Small intestine (tissue), 7 donors: ENCODE results near the gene LYVE1. TPM values are rescaled to one million over a fixed set of nuclear protein-coding genes. Genes with fewer than 3 reads are reported as not detected.

Source experiments
- DNase-seq, 2 donors: peaks; one replicate each; pipeline versions ENCODE4 v3.0.0 to v3.0.0-alpha.2; 2013
- FAIRE-seq: peaks from 2 replicates; lab custom pipeline; 2012; peaks lifted over from hg19 to GRCh38; lab: Jason Lieb, UNC
- H3K27ac ChIP-seq, 3 donors: one replicate each; pipeline ENCODE4 v1.5.1; 2013; ENCODE audit warnings: low read length in 2 of 3, mild to moderate bottlenecking in 2 of 3, control low read depth in 1 of 3, inconsistent platforms in 1 of 3, low read depth in 1 of 3, moderate library complexity in 1 of 3
- H3K27me3 ChIP-seq, 3 donors: one replicate each; pipeline ENCODE4 v1.6.1; 2013; ENCODE audit warnings: low read length in 3 of 3, inconsistent platforms in 1 of 3; ENCODE audit not compliant: control insufficient read depth in 3 of 3, insufficient read depth in 3 of 3
- H3K36me3 ChIP-seq, 3 donors: one replicate each; pipeline ENCODE4 v1.6.1; 2013; ENCODE audit warnings: low read length in 3 of 3, inconsistent platforms in 1 of 3, low read depth in 1 of 3, mild to moderate bottlenecking in 1 of 3, moderate library complexity in 1 of 3; ENCODE audit not compliant: control insufficient read depth in 3 of 3, insufficient read depth in 2 of 3
- H3K4me1 ChIP-seq, 3 donors: one replicate each; pipeline ENCODE4 v1.6.1; 2013; ENCODE audit warnings: low read length in 2 of 3, inconsistent platforms in 1 of 3, low read depth in 1 of 3, mild to moderate bottlenecking in 1 of 3, moderate library complexity in 1 of 3; ENCODE audit not compliant: control insufficient read depth in 3 of 3, insufficient read depth in 2 of 3
- H3K4me3 ChIP-seq, 3 donors: one replicate each; pipeline ENCODE4 v1.5.1; 2013; ENCODE audit warnings: low read length in 3 of 3, control low read depth in 1 of 3, inconsistent platforms in 1 of 3, low read depth in 1 of 3, mild to moderate bottlenecking in 1 of 3, moderate library complexity in 1 of 3
- H3K9me3 ChIP-seq, 2 donors: one replicate each; pipeline ENCODE4 v1.6.1; 2013; ENCODE audit warnings: low read depth in 1 of 2, low read length in 1 of 2; ENCODE audit not compliant: control insufficient read depth in 2 of 2, insufficient read depth in 1 of 2
- WGBS, 3 donors: extraction: QIAGEN DNeasy Blood & Tissue Kit; methylation state at CpG; one replicate each; pipeline ENCODE4 v1.1.7; 2013; 5-methylcytosine and 5-hydroxymethylcytosine counted together
- polyA plus RNA-seq, 4 donors: library from polyadenylated mRNA; stranded (reverse) in 3 of 4; unstranded in 1 of 4; fragments of 200-250 nt in 3 of 4; fragments of 120-200 nt in 1 of 4; gene quantifications; one replicate each; pipeline versions ENCODE4 v1.2.1 to v1.2.3, GENCODE V29; 2013
- donor health status: healthy with polysubstance abuse.
- donor health status: control.
- donor health status: control.
- donor health status: Bipolar disorder and iron deficiency.
- donor health status: healthy.

Gene LYVE1
- polyA plus RNA-seq, 4 donors = 1.1 to 119 (median 16.4) TPM

DNA sequence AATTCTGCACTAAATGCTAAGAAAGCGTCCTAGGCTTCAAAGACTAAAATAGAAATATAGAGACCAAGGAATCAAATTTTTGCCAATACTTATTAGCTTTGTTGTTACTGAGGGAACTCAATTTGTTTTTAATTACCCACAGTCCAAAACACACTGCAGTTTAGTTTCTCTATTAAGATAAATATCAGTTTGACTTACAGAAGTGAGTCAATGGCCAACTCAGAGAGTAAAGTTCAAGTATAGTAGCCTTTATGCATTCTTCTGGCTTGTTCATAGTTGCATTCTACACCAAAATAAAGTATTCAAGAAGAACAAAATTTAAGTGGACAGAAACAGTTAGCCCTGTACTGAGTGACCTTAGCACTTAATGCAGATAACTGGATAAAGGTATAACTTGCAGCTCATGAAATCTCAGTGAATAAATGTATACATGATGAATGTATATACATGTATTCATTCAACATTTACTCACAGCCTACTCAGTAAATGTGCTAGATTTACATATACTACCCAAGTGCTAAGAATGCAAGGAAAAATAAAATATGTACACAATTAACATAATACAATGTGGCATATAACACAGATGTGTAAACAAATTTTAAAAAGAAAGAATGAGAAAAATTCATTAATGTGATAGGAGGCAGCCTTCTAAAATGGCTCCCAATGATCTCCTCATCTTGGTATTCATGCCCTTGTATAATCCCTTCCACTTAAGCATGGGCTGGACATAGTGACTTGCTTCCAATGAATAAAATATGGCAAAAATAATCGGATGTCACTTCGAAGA is 17.8 kb downstream of the LYVE1 start:
- FAIRE-seq = no peak
- Histone ChIP-seq H3K9me3 (peaks cover 0 to 4% of the 10 kb centered on the region in 2 donors), H3K27ac (no peak overlapping the region)

DNA sequence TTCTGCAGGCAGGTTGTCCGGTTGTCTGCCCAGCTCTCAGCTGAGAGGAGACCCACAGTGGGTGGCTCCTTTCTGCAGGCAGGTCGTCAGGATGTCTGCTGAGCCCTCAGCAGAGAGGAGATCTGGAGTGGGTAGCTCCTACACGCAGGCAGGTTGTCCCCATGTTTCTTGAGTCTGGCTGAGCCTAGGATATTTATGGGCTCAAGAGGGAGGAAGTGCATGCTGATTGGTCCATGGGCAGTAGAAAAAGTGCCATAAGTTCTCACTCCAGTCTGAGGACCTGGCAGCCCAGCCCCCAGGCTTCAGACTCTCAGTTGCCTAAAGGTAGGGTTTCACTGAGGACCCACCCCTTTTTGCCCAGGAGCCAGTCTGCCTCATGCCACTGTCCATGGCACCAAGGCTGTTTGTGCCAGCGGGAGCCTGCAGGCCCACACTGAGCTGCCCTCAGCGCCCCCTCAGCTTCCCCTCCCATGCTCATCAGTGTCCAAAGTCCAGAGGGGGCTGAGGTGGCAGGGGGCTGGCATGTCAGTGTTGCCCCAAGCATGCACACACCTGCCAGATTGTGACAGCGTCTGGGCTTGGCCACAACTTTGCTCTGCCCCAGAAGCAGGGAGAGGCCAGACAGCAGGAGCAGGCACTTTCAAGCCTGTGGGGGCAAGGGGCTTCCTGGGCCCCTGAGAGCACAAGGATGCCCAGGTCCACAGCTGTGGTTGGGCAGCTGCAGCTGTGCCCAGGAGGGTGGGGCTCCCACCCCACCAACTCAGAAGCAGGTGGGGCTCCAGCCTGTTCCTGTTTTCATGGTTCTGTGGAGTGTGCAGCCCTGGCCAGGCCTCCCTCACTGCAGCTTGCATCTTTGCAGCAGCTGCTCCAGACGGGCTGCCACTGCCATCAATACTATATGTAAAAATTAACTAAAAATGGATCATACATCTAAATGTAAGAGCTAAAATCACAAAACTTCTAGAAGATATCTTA is 23.7 kb downstream of the LYVE1 start:
- H3K36me3 ChIP-seq = no peaks in the 10 kb centered on the region
- DNase-seq (no peak), FAIRE-seq (no peak)
- H3K27ac ChIP-seq = no peak overlapping the region
- H3K9me3 ChIP-seq = peaks cover 0 to 9% of the 10 kb centered on the region in 2 donors
- H3K4me1 ChIP-seq = peaks cover 0 to 7% (median 3%) of the 10 kb centered on the region in 3 donors
- H3K27me3 ChIP-seq = no peaks in the 10 kb centered on the region
- H3K4me3 ChIP-seq = no peak overlapping the region
- WGBS, 3 donors = 75 to 83% (median 82%) methylated on average over 7 of the region's 7 CpGs

More for the DNA sequence above, 17.8 kb downstream of the LYVE1 start:
- no peaks in the 10 kb centered on the region for H3K4me1 ChIP-seq
- no peaks in the 10 kb centered on the region for H3K27me3 ChIP-seq
- H3K4me3 ChIP-seq = no peak overlapping the region
- peak; percentile 48 to 79 for DNase-seq
- H3K36me3 ChIP-seq = no peaks in the 10 kb centered on the region
- WGBS, 3 donors = 79 to 88% (median 81%) methylated on average over 3 of the region's 3 CpGs

DNA sequence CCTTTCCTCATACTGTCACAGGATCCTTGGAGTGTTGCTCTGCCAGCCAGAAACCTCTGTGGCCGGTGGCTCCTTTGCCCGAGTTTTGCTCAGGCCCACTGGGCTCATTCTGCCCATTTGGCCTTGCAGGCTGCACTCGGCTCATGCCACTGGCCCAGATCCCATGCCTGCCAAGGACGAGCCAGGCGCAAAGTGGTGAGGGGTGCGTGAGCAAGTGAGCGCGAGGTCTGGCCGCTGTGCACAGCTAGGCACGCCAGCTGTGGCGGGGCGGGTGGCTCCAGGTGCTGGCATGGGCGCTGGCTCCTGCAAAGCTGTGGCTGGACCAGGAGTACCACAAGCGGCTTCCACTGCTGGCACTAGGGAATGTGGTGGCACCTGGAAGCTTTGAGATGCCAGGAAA is 24.7 kb downstream of the LYVE1 start:
- Histone ChIP-seq H3K4me3 (no peak overlapping the region), H3K4me1 (peaks cover 0 to 7% (median 3%) of the 10 kb centered on the region in 3 donors), H3K9me3 (peaks cover 0 to 9% of the 10 kb centered on the region in 2 donors), H3K27me3 (no peaks in the 10 kb centered on the region), H3K27ac (no peak overlapping the region), H3K36me3 (no peaks in the 10 kb centered on the region)
- FAIRE-seq (no peak), DNase-seq (no peak)
- WGBS, 3 donors = 94 to 98% (median 97%) methylated on average over 13 to 14 of the region's 14 CpGs

GRCh38 chr11:10542776-10543175 is 25.7 kb downstream of the LYVE1 start:
- FAIRE-seq (no peak), DNase-seq (no peak)
- H3K27me3 ChIP-seq = no peaks in the 10 kb centered on the region
- peaks cover 0 to 7% (median 3%) of the 10 kb centered on the region in 3 donors for H3K4me1 ChIP-seq
- no peak overlapping the region for H3K27ac ChIP-seq
- peaks cover 0 to 9% of the 10 kb centered on the region in 2 donors for H3K9me3 ChIP-seq
- no peaks in the 10 kb centered on the region for H3K36me3 ChIP-seq
- 92 to 97% (median 95%) methylated on average over 3 of the region's 3 CpGs for WGBS, 3 donors
- no peak overlapping the region for H3K4me3 ChIP-seq

GRCh38 chr11:10541561-10541930 is 26.9 kb downstream of the LYVE1 start:
- Histone ChIP-seq H3K4me3 (peak overlapping the region in 2 of 3 donors; percentile 82 to 94), H3K27ac (peak overlapping the region; percentile 94 to 96 (median 95)), H3K4me1 (peaks cover 0 to 7% (median 3%) of the 10 kb centered on the region in 3 donors), H3K36me3 (no peaks in the 10 kb centered on the region), H3K27me3 (no peaks in the 10 kb centered on the region), H3K9me3 (peaks cover 0 to 9% of the 10 kb centered on the region in 2 donors)
- WGBS, 3 donors = 16 to 45% (median 33%) methylated on average over 5 of the region's 5 CpGs
- FAIRE-seq (no peak), DNase-seq (no peak)

DNA sequence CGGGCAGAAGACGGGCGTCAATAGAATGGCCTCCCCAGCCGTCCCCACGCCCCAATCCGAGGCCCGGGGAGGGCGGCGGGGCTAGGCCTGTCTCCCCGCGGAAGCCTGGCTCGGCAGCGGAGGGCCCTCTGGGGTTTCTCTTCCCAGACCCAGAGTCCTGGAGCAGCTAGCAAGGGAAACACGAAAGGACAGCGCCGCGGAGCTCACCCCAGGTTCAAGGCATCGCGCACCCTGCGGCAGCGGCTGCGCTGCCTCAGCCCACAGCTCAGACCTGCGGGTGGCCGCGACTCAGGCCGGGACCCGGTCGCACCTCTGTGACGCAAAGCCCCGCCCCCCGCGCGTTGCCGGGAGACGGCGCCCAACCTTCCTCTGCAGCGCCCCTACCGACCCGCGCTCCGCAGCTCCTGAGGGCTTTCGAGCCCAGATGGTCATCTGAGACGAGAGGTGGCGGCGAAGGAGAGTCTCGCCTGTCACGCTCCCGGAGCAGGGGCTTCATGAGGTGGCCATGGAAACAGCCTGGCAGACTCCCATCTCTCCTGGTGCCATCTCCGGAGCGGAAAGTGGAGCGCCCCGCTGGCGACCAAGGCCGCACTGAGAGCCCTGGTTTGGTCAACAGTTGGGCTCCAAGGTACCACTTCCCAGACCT is 27.4 kb downstream of the LYVE1 start, which contains the start of gene RNF141:
Gene RNF141, minus strand, starts transcription at position 273 of the 646 bp plus-strand sequence. CDS start 7,029 bp downstream, outside the sequence.
- peak within 1 kb of the TSS; percentile 94 to 96 (median 95) for H3K27ac ChIP-seq
- peaks cover 0 to 9% of the 10 kb centered on the region in 2 donors for H3K9me3 ChIP-seq
- H3K36me3 ChIP-seq = no peaks in the 10 kb centered on the region
- DNase-seq (peak; percentile 91 to 98), FAIRE-seq (no peak)
- no peaks in the 10 kb centered on the region for H3K27me3 ChIP-seq
- peak within 1 kb of the TSS; percentile 71 to 94 (median 82) for H3K4me3 ChIP-seq
- 0 to 1% (median 1%) methylated on average over 50 to 54 of the region's 54 CpGs for WGBS, 3 donors
- peaks cover 0 to 7% (median 3%) of the 10 kb centered on the region in 3 donors for H3K4me1 ChIP-seq

- peaks cover 0 to 9% of the 10 kb centered on the region in 2 donors for H3K9me3 ChIP-seq
- H3K27ac ChIP-seq = peak overlapping the region; percentile 94 to 96 (median 95)
- H3K4me3 ChIP-seq = peak overlapping the region; percentile 71 to 94 (median 82)
- no peaks in the 10 kb centered on the region for H3K36me3 ChIP-seq
- FAIRE-seq = no peak
- no peaks in the 10 kb centered on the region for H3K27me3 ChIP-seq
- peak in 1 of 2 donors; percentile 54 for DNase-seq
- H3K4me1 ChIP-seq = peaks cover 0 to 7% (median 3%) of the 10 kb centered on the region in 3 donors
- WGBS, 3 donors = 0 to 1% (median 0%) methylated on average over 25 of the region's 25 CpGs
Observed at GRCh38 chr11:10540546-10540914, 27.9 kb downstream of the LYVE1 start.
